Breast epithelium (tissue), 4 donors: Measurements from ENCODE around the gene CREBZF. TPM values are rescaled to one million over a fixed set of nuclear protein-coding genes. Genes with fewer than 3 reads are reported as not detected.

ENCODE experiments used
- DNase-seq, 2 donors: peaks; one replicate each; pipeline ENCODE4 v3.0.0-alpha.2; 2019; ENCODE audit warnings: low spot score in 2 of 2
- H3K27ac ChIP-seq, 2 donors: fragments of 200-600 bp; sonication (generic) in 1 of 2; one replicate each; pipeline ENCODE4 v1.5.1; 2016 to 2019; ENCODE audit warnings: mild to moderate bottlenecking in 1 of 2
- H3K27me3 ChIP-seq, 2 donors: fragments of 200-600 bp; sonication (generic) in 1 of 2; one replicate each; pipeline versions ENCODE4 v1.5.1 to v1.6.0; 2017 to 2019; ENCODE audit warnings: control low read depth in 1 of 2, mild to moderate bottlenecking in 1 of 2
- H3K36me3 ChIP-seq: fragments of 200-600 bp; one replicate; pipeline ENCODE4 v1.5.1; 2019
- H3K4me1 ChIP-seq, 2 donors: fragments of 200-600 bp; sonication (generic); one replicate each; pipeline ENCODE4 v1.5.1; 2016 to 2019; ENCODE audit warnings: control low read depth in 1 of 2
- H3K4me3 ChIP-seq, 3 donors: fragments of 200-600 bp; sonication (generic); 1 replicate in 2 of 3; 2 replicates in 1 of 3; pipeline ENCODE4 v1.5.1; 2016 to 2019; ENCODE audit warnings: mild to moderate bottlenecking in 3 of 3, moderate library complexity in 2 of 3
- H3K9me3 ChIP-seq, 2 donors: fragments of 200-600 bp; sonication (generic) in 1 of 2; one replicate each; pipeline ENCODE4 v1.5.1; 2016 to 2019; ENCODE audit warnings: control low read depth in 1 of 2
- CTCF ChIP-seq, 3 donors: fragments of 450-650 bp; IDR thresholded peaks; one replicate each; pipeline ENCODE4 v1.5.1; 2016 to 2017; ENCODE audit warnings: antibody characterized with exemption in 3 of 3, mild to moderate bottlenecking in 3 of 3, moderate library complexity in 3 of 3
- POLR2A ChIP-seq: fragments of 450-650 bp; IDR thresholded peaks from one replicate; pipeline ENCODE4 v1.6.1; 2016; ENCODE audit warnings: antibody characterized with exemption, mild to moderate bottlenecking, moderate library complexity
- POLR2AphosphoS5 ChIP-seq, 3 donors: sonication (generic); formaldehyde crosslinking; IDR thresholded peaks; one replicate each; pipeline ENCODE4 v1.6.1; 2017; ENCODE audit warnings: antibody characterized with exemption in 3 of 3
- intact Hi-C: fragments of 100-400 bp; cut with DNase I; formaldehyde crosslinking; loops from one replicate; pipeline ENCODE4 v1.15.1; 2023; ENCODE audit warnings: low total_unique reads
- total RNA-seq, 3 donors: library from RNA; depleted of rRNA; stranded (reverse); fragments of >200 nt; gene quantifications; one replicate each; pipeline ENCODE4 v1.1.0, GENCODE V29; 2016

Gene CREBZF, protein sequence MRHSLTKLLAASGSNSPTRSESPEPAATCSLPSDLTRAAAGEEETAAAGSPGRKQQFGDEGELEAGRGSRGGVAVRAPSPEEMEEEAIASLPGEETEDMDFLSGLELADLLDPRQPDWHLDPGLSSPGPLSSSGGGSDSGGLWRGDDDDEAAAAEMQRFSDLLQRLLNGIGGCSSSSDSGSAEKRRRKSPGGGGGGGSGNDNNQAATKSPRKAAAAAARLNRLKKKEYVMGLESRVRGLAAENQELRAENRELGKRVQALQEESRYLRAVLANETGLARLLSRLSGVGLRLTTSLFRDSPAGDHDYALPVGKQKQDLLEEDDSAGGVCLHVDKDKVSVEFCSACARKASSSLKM
- 100 to 1,000 TPM in 2 of 3 donors, 10 to 100 TPM in 1; 49.6 to 120 (median 107) TPM for total RNA-seq

- H3K27ac ChIP-seq = peak within 1 kb of the TSS; percentile 98 to 99
- peaks cover 0 to 10% of the 10 kb centered on the region in 2 donors for H3K4me1 ChIP-seq
- H3K4me3 ChIP-seq = peak within 1 kb of the TSS; percentile 75 to 98 (median 91)
- H3K9me3 ChIP-seq = no peaks in the 10 kb centered on the region
- peak; percentile 89 to 93 for DNase-seq
- TF ChIP-seq POLR2AphosphoS5 (IDR thresholded peaks at IDR 0.05) (peak; percentile 97 to 99 (median 98)), CTCF (IDR thresholded peaks at IDR 0.05) (peak in 2 of 3 donors; percentile 11 to 25), POLR2A (peak; percentile 99)
- no peaks in the 10 kb centered on the region for H3K36me3 ChIP-seq
- H3K27me3 ChIP-seq = no peaks in the 10 kb centered on the region
- intact Hi-C loops = no loop called here
Measured at GRCh38 chr11:85664615-85665481, at the start of gene CREBZF. TSS of gene CREBZF (minus strand) at chr11:85665129. CDS start at chr11:85664875, 254 bp downstream.

GRCh38 chr11:85712953-85713352, 48.0 kb upstream of the CREBZF start:
- intact Hi-C loops = no loop called here
- Histone ChIP-seq H3K36me3 (no peaks in the 10 kb centered on the region), H3K27ac (no peak overlapping the region), H3K27me3 (no peaks in the 10 kb centered on the region), H3K4me1 (no peaks in the 10 kb centered on the region), H3K4me3 (no peak overlapping the region), H3K9me3 (no peaks in the 10 kb centered on the region)
- TF ChIP-seq POLR2AphosphoS5 (IDR thresholded peaks at IDR 0.05) (no peak), POLR2A (no peak), CTCF (IDR thresholded peaks at IDR 0.05) (no peak)
- DNase-seq = no peak

- intact Hi-C loops = no loop called here
- Histone ChIP-seq H3K27me3 (no peaks in the 10 kb centered on the region), H3K9me3 (no peaks in the 10 kb centered on the region), H3K4me1 (no peaks in the 10 kb centered on the region), H3K27ac (no peak overlapping the region), H3K4me3 (no peak overlapping the region), H3K36me3 (no peaks in the 10 kb centered on the region)
- TF ChIP-seq CTCF (IDR thresholded peaks at IDR 0.05) (no peak), POLR2A (no peak), POLR2AphosphoS5 (IDR thresholded peaks at IDR 0.05) (no peak)
- DNase-seq = no peak
Measured at GRCh38 chr11:85710917-85711316, 46.0 kb upstream of the CREBZF start.

DNA sequence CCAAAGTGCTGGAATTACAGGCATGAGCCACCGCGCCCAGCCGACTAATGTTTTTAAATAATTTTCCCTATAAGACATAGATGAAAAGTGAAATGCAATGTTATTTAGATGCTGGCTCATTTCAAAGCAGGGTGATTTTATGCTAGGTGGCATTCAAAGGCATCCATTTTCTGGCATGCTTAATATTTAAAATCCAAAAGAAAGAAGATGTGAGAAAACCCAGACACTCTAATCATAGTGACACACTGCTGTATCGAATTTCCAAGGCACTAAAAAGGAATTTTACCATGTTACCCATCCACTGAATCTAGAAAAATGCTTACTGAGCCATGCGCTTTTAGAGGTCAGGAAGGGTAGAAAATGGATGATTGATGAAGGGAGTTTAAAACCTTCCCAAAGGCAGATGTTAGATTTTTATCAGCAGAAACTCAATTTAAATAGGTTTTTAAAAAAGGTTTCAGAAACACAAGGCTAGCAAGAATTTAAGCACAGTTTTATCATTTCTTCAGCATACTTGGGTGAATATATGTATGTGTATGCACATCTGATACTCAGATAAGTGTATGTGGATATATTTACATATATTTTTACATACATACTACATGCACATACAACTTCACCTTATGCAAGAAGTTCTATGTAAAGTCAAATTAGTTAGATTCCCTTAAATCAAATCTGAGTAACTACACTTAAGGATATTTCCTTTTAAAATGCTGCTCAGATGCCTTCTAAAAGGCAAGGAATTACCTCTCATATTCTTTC, 45.2 kb upstream of the CREBZF start:
- TF ChIP-seq POLR2AphosphoS5 (IDR thresholded peaks at IDR 0.05) (no peak), CTCF (IDR thresholded peaks at IDR 0.05) (no peak), POLR2A (no peak)
- no peak for DNase-seq
- no peak overlapping the region for H3K27ac ChIP-seq
- H3K36me3 ChIP-seq = no peaks in the 10 kb centered on the region
- H3K4me3 ChIP-seq = no peak overlapping the region
- no peaks in the 10 kb centered on the region for H3K9me3 ChIP-seq
- H3K4me1 ChIP-seq = no peaks in the 10 kb centered on the region
- no peaks in the 10 kb centered on the region for H3K27me3 ChIP-seq
- intact Hi-C loops = no loop called here
